PC-3 (cell line): ENCODE data around the gene HEMGN. TPM values are rescaled to one million over a fixed set of nuclear protein-coding genes. Genes with fewer than 3 reads are reported as not detected.

Experiments used
- ATAC-seq: fragments of 200-7000 bp; cut with Tn5 transposase; 2 replicates; pipeline ENCODE4 v1.9.1; 2020; ENCODE audit warnings: mild to moderate bottlenecking, moderate library complexity
- BruUV-seq: library from RNA; stranded (reverse); fragments of 400-500 nt; replicated peaks from 2 replicates; lab custom pipeline; 2021; lab: Mats Ljungman, UMichigan
- CTCF ChIA-PET: fragments of 300-600 bp; sonication (Branson Sonifier 250); formaldehyde crosslinking; loops from one replicate; lab custom pipeline; 2022; ENCODE audit warnings: antibody characterized with exemption; lab: Charles Lee
- POLR2A ChIA-PET: fragments of 300-600 bp; sonication (Branson Sonifier 250); formaldehyde crosslinking; loops from one replicate; lab custom pipeline; 2022; ENCODE audit warnings: antibody characterized with exemption; ENCODE audit not compliant: unreplicated experiment; lab: Charles Lee
- DNase-seq: peaks from one replicate; pipeline ENCODE4 v3.0.0-alpha.2; 2015
- H2AFZ ChIP-seq: fragments of 300-600 bp; sonication (generic); 2 replicates; pipeline ENCODE4 v1.6.0; 2016; ENCODE audit warnings: antibody characterized with exemption, low read length
- H3F3A ChIP-seq: fragments of 300-600 bp; sonication (generic); one replicate; pipeline ENCODE4 v1.6.0; 2017; ENCODE audit warnings: antibody characterized with exemption, low read length, control low read depth, mild to moderate bottlenecking; ENCODE audit not compliant: unreplicated experiment
- H3K27ac ChIP-seq: fragments of 300-600 bp; sonication (generic); 2 replicates; pipeline ENCODE4 v1.5.1; 2016; ENCODE audit warnings: mild to moderate bottlenecking, low read length
- H3K27me3 ChIP-seq: fragments of 300-600 bp; sonication (generic); 2 replicates; pipeline ENCODE4 v1.6.1; 2016; ENCODE audit warnings: low read length, mixed read lengths
- H3K36me3 ChIP-seq: fragments of 300-600 bp; sonication (generic); 2 replicates; pipeline ENCODE4 v1.6.1; 2016; ENCODE audit warnings: low read depth, mixed run types, low read length, mixed read lengths
- H3K4me1 ChIP-seq: fragments of 300-600 bp; sonication (generic); 2 replicates; pipeline ENCODE4 v1.5.1; 2016; ENCODE audit warnings: low read length; ENCODE audit not compliant: insufficient read depth
- H3K4me2 ChIP-seq: fragments of 300-600 bp; sonication (generic); 2 replicates; pipeline ENCODE4 v1.6.0; 2016; ENCODE audit warnings: low read length
- H3K4me3 ChIP-seq: fragments of 300-600 bp; sonication (generic); 2 replicates; pipeline ENCODE4 v1.5.1; 2016; ENCODE audit warnings: mild to moderate bottlenecking, low read length, mixed read lengths
- H3K79me2 ChIP-seq: fragments of 300-600 bp; sonication (generic); 2 replicates; pipeline ENCODE4 v1.6.1; 2017; ENCODE audit warnings: low read length, mixed read lengths
- H3K9ac ChIP-seq: fragments of 300-600 bp; sonication (generic); 2 replicates; pipeline ENCODE4 v1.6.0; 2016; ENCODE audit warnings: mild to moderate bottlenecking, low read length
- H3K9me2 ChIP-seq: fragments of 300-600 bp; sonication (generic); replicated peaks from 2 replicates; pipeline ENCODE4 v1.6.1; 2016; ENCODE audit warnings: mixed run types, low read length, mixed read lengths
- H3K9me3 ChIP-seq: fragments of 300-600 bp; sonication (generic); 2 replicates; pipeline ENCODE4 v1.6.1; 2016; ENCODE audit warnings: low read length, mixed read lengths
- H4K20me1 ChIP-seq: fragments of 300-600 bp; sonication (generic); 2 replicates; pipeline ENCODE4 v1.6.1; 2016; ENCODE audit warnings: low read length, mixed read lengths
- EZH2 ChIP-seq: fragments of 300-600 bp; sonication (generic); IDR thresholded peaks from one replicate; pipeline ENCODE4 v1.6.1; 2017; ENCODE audit warnings: antibody characterized with exemption, mild to moderate bottlenecking, low read length; ENCODE audit not compliant: unreplicated experiment
- EZH2phosphoT487 ChIP-seq: fragments of 300-600 bp; sonication (generic); IDR thresholded peaks from 2 replicates; pipeline ENCODE4 v1.6.1; 2018; ENCODE audit warnings: mild to moderate bottlenecking, antibody characterized with exemption, low read length, borderline replicate concordance
- intact Hi-C: fragments of 100-400 bp; cut with micrococcal nuclease; formaldehyde crosslinking; loops from 2 replicates; pipeline ENCODE4 v1.9.0; 2023
- total RNA-seq: library from RNA; depleted of rRNA; stranded (reverse); fragments of >200 nt; gene quantifications from 2 replicates; pipeline ENCODE4 v1.2.3, GENCODE V29; 2014
- TF ChIP-seq, protein P1 (sequence below): fragments of 300-600 bp; sonication (generic); conservative IDR thresholded peaks from 2 replicates; pipeline ENCODE4 v1.5.1; 2017; ENCODE audit warnings: antibody characterized with exemption, low read depth, mild to moderate bottlenecking, low read length

The HEMGN gene
- total RNA-seq, 1 experiment from 2014 or later, result not detected

DNA sequence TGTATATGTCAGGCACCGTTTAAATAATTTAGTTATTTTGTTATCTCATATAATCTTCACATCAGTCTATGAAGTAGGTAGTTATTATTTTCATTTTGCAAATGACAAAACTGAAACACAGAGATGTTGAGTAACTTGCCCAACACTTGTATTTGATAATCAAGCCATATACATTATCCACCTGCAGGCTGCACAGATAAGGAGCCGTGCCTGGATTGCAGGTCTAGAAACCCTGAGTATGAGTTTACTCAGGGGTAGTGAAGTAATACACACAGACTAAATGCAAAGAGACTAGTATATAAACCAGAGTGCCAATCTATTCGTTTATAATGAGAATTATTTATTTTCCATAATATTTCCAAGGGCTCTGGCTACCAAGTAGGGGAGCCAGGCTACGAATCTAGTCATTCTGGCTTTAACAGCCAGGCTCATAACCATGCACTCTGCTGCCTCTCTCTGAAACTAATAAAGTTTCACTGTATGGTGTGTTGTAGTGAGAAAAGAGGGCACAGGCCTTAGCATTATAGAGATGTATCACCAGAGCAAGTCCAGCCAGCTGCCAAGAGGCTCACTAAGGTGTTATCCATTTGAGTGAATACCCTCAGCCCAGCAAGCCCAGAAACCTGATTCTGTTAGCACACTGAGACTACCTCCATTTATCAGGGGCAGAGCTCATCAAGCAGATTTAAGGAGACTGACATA lies 4.5 kb downstream of the HEMGN start:
- Histone ChIP-seq H3K4me1 (no peaks in the 10 kb centered on the region), H3K27ac (no peak overlapping the region), H3K9me2 (no peaks in the 10 kb centered on the region), H3K9me3 (no peaks in the 10 kb centered on the region), H4K20me1 (no peaks in the 10 kb centered on the region), H3K9ac (no peak overlapping the region), H3K27me3 (peaks cover 38% of the 10 kb centered on the region), H3K79me2 (no peaks in the 10 kb centered on the region), H3K4me3 (no peak overlapping the region), H3K4me2 (no peak overlapping the region), H3K36me3 (no peaks in the 10 kb centered on the region), H2AFZ (no peak overlapping the region), H3F3A (no peaks in the 10 kb centered on the region)
- DNase-seq (no peak), ATAC-seq (no peak)
- CTCF ChIA-PET, result no interaction called here
- no TSS peak for BruUV-seq
- POLR2A ChIA-PET, result no interaction called here
- intact Hi-C loops, result no loop called here
- TF ChIP-seq EZH2 (no peak), EZH2phosphoT487 (no peak)
- TF ChIP-seq, protein P1, sequence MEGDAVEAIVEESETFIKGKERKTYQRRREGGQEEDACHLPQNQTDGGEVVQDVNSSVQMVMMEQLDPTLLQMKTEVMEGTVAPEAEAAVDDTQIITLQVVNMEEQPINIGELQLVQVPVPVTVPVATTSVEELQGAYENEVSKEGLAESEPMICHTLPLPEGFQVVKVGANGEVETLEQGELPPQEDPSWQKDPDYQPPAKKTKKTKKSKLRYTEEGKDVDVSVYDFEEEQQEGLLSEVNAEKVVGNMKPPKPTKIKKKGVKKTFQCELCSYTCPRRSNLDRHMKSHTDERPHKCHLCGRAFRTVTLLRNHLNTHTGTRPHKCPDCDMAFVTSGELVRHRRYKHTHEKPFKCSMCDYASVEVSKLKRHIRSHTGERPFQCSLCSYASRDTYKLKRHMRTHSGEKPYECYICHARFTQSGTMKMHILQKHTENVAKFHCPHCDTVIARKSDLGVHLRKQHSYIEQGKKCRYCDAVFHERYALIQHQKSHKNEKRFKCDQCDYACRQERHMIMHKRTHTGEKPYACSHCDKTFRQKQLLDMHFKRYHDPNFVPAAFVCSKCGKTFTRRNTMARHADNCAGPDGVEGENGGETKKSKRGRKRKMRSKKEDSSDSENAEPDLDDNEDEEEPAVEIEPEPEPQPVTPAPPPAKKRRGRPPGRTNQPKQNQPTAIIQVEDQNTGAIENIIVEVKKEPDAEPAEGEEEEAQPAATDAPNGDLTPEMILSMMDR, result no peak

DNA sequence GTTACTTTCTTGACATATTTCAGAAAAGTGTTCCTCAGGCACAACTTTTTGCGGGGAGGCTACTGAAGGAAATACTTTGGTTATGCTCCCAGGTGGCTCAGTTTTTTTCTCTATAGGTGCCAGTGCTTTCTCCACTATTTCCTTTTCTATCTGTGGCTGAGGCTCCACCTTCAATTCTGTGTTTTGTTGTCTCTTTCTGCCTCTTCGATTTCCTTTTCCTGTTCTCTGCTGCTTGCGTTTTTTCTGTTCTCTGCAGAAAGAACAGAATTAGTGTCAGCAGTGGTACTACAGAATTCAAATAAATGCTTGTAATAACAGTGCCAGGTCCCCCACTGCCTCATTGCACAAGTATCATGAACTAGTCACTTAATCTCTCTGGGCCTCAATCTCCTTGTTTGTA lies 7.0 kb downstream of the HEMGN start:
- Histone ChIP-seq H3K27ac (no peak overlapping the region), H3K9me3 (no peaks in the 10 kb centered on the region), H3K9me2 (no peaks in the 10 kb centered on the region), H3K27me3 (peaks cover 42% of the 10 kb centered on the region), H3F3A (no peaks in the 10 kb centered on the region), H3K79me2 (no peaks in the 10 kb centered on the region), H4K20me1 (no peaks in the 10 kb centered on the region), H3K4me2 (no peak overlapping the region), H3K9ac (no peak overlapping the region), H3K4me3 (no peak overlapping the region), H3K4me1 (no peaks in the 10 kb centered on the region), H3K36me3 (no peaks in the 10 kb centered on the region), H2AFZ (no peak overlapping the region)
- CTCF ChIA-PET, result interaction anchor here (0.6 kb wide), 1 partner anchor 322 kb away, joined by 4 read pairs; no protein-coding TSS in a partner anchor
- BruUV-seq, result no TSS peak
- DNase-seq (no peak), ATAC-seq (no peak)
- POLR2A ChIA-PET, result no interaction called here
- intact Hi-C loops, result no loop called here
- TF ChIP-seq, protein P1, result no peak
- TF ChIP-seq EZH2phosphoT487 (no peak), EZH2 (no peak)

DNA sequence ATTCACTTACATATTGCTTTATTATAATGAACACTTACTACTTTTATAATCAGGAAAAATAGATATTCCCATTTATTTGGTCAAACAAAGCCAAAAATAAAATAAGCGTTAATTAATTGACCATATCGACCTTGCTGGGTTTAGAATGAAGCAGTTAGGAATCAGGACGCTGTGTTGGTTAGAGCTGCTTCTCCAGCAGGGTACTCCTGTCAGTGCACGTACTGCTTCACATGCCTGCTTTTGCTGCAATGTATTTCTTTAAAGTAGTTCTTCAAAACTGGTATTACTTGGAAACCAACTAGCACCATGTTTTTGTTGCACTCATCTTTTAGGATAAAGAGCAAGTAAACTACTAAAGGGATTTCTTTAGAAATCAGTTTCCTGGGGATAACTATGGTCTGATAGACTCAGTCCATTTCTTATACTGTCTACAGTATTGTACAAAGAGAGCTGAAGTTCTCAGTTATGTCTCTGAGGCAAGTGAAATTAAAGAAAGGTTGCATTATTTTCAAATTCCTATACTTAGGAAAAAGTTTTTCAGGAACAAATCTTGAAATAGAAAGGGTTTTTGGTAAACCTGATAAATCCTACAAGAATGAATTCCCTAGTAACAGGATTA lies 8.9 kb downstream of the HEMGN start:
- no TSS peak for BruUV-seq
- Histone ChIP-seq H3K36me3 (no peaks in the 10 kb centered on the region), H2AFZ (no peak overlapping the region), H3K4me2 (no peak overlapping the region), H3F3A (no peaks in the 10 kb centered on the region), H4K20me1 (no peaks in the 10 kb centered on the region), H3K9me3 (no peaks in the 10 kb centered on the region), H3K9me2 (no peaks in the 10 kb centered on the region), H3K9ac (no peak overlapping the region), H3K4me3 (no peak overlapping the region), H3K27me3 (peaks cover 34% of the 10 kb centered on the region; the same call in 1 of the 2 replicates), H3K79me2 (no peaks in the 10 kb centered on the region), H3K27ac (no peak overlapping the region), H3K4me1 (no peaks in the 10 kb centered on the region)
- TF ChIP-seq EZH2, result no peak
- TF ChIP-seq, protein P1, result no peak
- TF ChIP-seq EZH2phosphoT487, result no peak
- intact Hi-C loops, result no loop called here
- ChIA-PET CTCF (no interaction called here), POLR2A (no interaction called here)
- DNase-seq (no peak), ATAC-seq (no peak)
